ENCODE measurements around the gene FHOD3. TPM values are rescaled to one million over a fixed set of nuclear protein-coding genes. Genes with fewer than 3 reads are reported as not detected.
A peak's percentile ranks its signal among the peaks of the same experiment; 100 is the strongest.

Gene FHOD3
- total RNA-seq, 2 donors from 2014 or later = 66.0 to 114 TPM

GRCh38 chr18:36819621-36820020 is 522.1 kb downstream of the FHOD3 start:
- Histone ChIP-seq H3K4me3 (no peak overlapping the region), H3K36me3 (peaks cover 8% of the 10 kb centered on the region), H3K4me1 (peaks cover 0 to 7% of the 10 kb centered on the region in 2 donors), H3K9me3 (no peaks in the 10 kb centered on the region), H3K27me3 (no peaks in the 10 kb centered on the region), H3K27ac (no peak overlapping the region)
- TF ChIP-seq, protein P1, sequence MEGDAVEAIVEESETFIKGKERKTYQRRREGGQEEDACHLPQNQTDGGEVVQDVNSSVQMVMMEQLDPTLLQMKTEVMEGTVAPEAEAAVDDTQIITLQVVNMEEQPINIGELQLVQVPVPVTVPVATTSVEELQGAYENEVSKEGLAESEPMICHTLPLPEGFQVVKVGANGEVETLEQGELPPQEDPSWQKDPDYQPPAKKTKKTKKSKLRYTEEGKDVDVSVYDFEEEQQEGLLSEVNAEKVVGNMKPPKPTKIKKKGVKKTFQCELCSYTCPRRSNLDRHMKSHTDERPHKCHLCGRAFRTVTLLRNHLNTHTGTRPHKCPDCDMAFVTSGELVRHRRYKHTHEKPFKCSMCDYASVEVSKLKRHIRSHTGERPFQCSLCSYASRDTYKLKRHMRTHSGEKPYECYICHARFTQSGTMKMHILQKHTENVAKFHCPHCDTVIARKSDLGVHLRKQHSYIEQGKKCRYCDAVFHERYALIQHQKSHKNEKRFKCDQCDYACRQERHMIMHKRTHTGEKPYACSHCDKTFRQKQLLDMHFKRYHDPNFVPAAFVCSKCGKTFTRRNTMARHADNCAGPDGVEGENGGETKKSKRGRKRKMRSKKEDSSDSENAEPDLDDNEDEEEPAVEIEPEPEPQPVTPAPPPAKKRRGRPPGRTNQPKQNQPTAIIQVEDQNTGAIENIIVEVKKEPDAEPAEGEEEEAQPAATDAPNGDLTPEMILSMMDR (IDR thresholded peaks at IDR 0.05) = no peak
- DNase-seq (ENCODE audit: low spot score) = no peak

DNA sequence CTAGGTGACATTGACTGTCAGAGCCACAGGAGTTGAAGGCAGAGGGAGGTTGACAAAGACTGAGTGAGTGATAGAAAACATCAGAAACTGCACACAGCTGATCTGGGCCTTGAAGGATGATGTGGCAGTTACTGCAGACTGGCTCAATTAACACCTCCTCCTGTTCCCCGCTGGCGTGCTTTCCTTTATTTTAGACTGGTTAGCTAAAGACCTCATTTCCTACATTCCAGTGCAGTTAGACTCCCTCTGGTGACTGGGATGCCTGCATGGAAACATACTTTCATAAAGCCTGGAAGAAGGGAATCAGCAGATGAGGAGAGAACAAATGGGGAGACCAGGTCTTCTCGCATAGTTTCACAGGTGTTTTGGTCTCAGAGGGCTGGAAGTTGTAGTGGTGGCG is 524.2 kb downstream of the FHOD3 start:
- Histone ChIP-seq H3K4me3 (no peak overlapping the region), H3K27ac (no peak overlapping the region), H3K36me3 (peaks cover 3% of the 10 kb centered on the region), H3K27me3 (no peaks in the 10 kb centered on the region), H3K4me1 (no peaks in the 10 kb centered on the region), H3K9me3 (no peaks in the 10 kb centered on the region)
- DNase-seq (ENCODE audit: low spot score) = no peak
- TF ChIP-seq, protein P1 (IDR thresholded peaks at IDR 0.05) = no peak

DNA sequence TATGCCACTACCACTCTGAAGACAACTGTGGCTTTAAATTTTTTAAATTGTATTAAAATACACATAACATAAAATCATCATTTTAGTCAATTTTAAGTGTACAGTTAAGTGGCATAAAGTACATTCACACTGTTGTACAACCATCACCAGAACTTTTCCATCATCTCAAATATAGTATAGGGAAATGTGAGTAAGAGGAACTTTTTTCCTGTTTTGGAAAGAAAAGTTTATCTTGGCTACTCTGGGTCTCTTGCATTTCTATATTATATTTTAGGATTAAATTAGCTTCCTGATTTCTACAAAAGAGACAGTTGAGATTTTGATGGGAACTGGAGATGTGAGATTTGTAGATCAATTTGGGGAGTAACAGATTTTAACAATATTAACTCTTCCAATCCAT is 528.0 kb downstream of the FHOD3 start:
- H3K27me3 ChIP-seq = no peaks in the 10 kb centered on the region
- no peak overlapping the region for H3K27ac ChIP-seq
- no peaks in the 10 kb centered on the region for H3K36me3 ChIP-seq
- TF ChIP-seq, protein P1 (IDR thresholded peaks at IDR 0.05) = no peak
- no peak overlapping the region for H3K4me3 ChIP-seq
- DNase-seq (ENCODE audit: low spot score) = no peak
- no peaks in the 10 kb centered on the region for H3K9me3 ChIP-seq
- H3K4me1 ChIP-seq = peaks cover 0 to 21% of the 10 kb centered on the region in 2 donors

DNA sequence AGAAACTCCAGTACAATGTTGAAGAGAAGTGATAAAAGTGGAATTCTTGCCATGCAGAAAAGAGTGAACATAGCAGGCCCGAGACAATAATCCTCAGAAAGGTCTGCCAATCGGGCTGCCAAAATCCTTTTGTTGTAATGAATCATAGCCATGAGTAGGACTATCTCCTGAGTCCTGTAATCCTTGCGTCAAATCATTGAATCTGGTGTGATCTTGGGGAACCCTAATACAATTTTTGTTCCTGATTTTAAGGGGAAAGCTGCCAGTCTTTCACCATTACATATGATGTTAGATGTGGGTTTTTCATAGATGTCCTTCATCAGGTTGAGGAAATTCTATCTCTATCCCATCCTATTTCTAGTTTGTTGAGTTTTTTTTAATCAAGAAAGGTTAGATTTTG is 529.0 kb downstream of the FHOD3 start:
- no peaks in the 10 kb centered on the region for H3K27me3 ChIP-seq
- H3K9me3 ChIP-seq = no peaks in the 10 kb centered on the region
- H3K4me1 ChIP-seq = peaks cover 0 to 21% of the 10 kb centered on the region in 2 donors
- TF ChIP-seq, protein P1 (IDR thresholded peaks at IDR 0.05) = no peak
- no peak overlapping the region for H3K27ac ChIP-seq
- H3K36me3 ChIP-seq = no peaks in the 10 kb centered on the region
- H3K4me3 ChIP-seq = no peak overlapping the region
- no peak for DNase-seq (ENCODE audit: low spot score)

DNA sequence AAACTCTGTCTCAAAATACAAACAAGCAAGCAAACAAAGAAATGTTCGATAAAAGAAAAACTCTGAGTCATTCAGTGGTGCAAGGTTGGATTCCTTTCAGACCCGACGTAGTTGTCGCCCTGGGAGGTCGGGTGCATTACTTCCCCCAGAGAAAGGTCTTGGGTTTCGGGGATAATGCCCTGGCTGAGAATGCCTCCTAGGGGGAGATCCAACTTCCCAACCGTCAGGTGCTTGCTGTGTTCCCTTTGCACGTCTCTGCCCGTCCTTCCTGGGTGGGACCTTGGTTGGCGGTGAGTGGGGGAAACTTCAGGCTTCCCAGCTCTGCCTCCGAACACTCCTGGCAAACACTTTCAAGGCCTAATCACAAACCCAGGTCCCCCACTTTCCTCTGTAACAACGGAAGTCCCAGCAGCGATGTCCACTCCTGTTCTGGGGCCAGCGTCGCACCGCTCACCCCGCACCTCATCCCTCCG is 530.7 kb downstream of the FHOD3 start:
- Histone ChIP-seq H3K36me3 (no peaks in the 10 kb centered on the region), H3K9me3 (no peaks in the 10 kb centered on the region), H3K4me1 (peaks cover 0 to 21% of the 10 kb centered on the region in 2 donors), H3K27me3 (no peaks in the 10 kb centered on the region), H3K4me3 (peak overlapping the region; percentile 94), H3K27ac (peak overlapping the region; percentile 89 to 90)
- TF ChIP-seq, protein P1 (IDR thresholded peaks at IDR 0.05) = no peak
- no peak for DNase-seq (ENCODE audit: low spot score)

Data from right atrium auricular region (tissue), 2 donors.